GM12878 (cell line): ENCODE measurements around the gene KIAA1671. TPM values are rescaled to one million over a fixed set of nuclear protein-coding genes. Genes with fewer than 3 reads are reported as not detected.

Experiments used
- ATAC-seq: fragments of 200-7000 bp; cut with Tn5 transposase; 3 replicates; pipeline ENCODE4 v1.9.1; 2020; ENCODE audit warnings: mild to moderate bottlenecking, moderate library complexity
- BruUV-seq: library from RNA; stranded (reverse); fragments of 400-500 nt; replicated peaks from 2 replicates; lab custom pipeline; 2021; lab: Mats Ljungman, UMichigan
- CTCF ChIA-PET: fragments of 300-600 bp; sonication (Branson Sonifier 250); formaldehyde crosslinking; extraction: SDS; loops from one replicate; lab custom pipeline; 2021; ENCODE audit warnings: inconsistent platforms; lab: Yijun Ruan, JAX
- POLR2A ChIA-PET: fragments of 350-600 bp; formaldehyde crosslinking; extraction: SDS; loops from one replicate; lab custom pipeline; 2021; ENCODE audit warnings: inconsistent platforms; lab: Charles Lee
- RAD21 ChIA-PET: fragments of 300-600 bp; sonication (Branson Sonifier 250); formaldehyde crosslinking; loops from one replicate; lab custom pipeline; 2023; ENCODE audit warnings: antibody characterized with exemption; ENCODE audit not compliant: unreplicated experiment; lab: Charles Lee
- SMC1A ChIA-PET: fragments of 300-600 bp; sonication (Branson Sonifier 250); formaldehyde crosslinking; loops from one replicate; lab custom pipeline; 2023; ENCODE audit not compliant: unreplicated experiment, uncharacterized antibody; lab: Charles Lee
- DNase-seq: peaks from one replicate; pipeline ENCODE4 v3.0.0-alpha.2; 2011; ENCODE audit warnings: low read depth, low spot score
- FAIRE-seq: peaks from 3 replicates; lab custom pipeline; 2011; peaks lifted over from hg19 to GRCh38; lab: Jason Lieb, UNC
- H2AFZ ChIP-seq: 2 replicates; pipeline ENCODE4 v1.6.0; 2011; ENCODE audit warnings: low read depth, low read length, control low read depth; ENCODE audit not compliant: control insufficient read depth
- H3K27ac ChIP-seq: 2 replicates; pipeline ENCODE4 v1.5.1; 2011; ENCODE audit warnings: control low read depth; ENCODE audit not compliant: control insufficient read depth, insufficient read depth
- H3K27me3 ChIP-seq, 2 experiments: replicated peaks in 1 of 2; 2 replicates each; pipeline versions ENCODE4 v1.6.0 to v1.6.1; 2011; ENCODE audit warnings: low read length in 1 of 2; ENCODE audit not compliant: control insufficient read depth in 2 of 2, insufficient read depth in 2 of 2
- H3K36me3 ChIP-seq, 2 experiments: 2 replicates each; pipeline ENCODE4 v1.5.1; 2011; ENCODE audit warnings: low read length in 1 of 2; ENCODE audit not compliant: control insufficient read depth in 2 of 2, insufficient read depth in 2 of 2
- H3K4me1 ChIP-seq: 2 replicates; pipeline ENCODE4 v1.6.1; 2011; ENCODE audit warnings: mild to moderate bottlenecking, low read length, moderate library complexity, mixed read lengths; ENCODE audit not compliant: control insufficient read depth, insufficient read depth
- H3K4me2 ChIP-seq: 2 replicates; pipeline ENCODE4 v1.6.0; 2011; ENCODE audit warnings: control low read depth; ENCODE audit not compliant: control insufficient read depth, insufficient read depth
- H3K4me3 ChIP-seq: fragments of 200-600 bp; sonication (generic); 2 replicates; pipeline ENCODE4 v1.5.1; 2016
- H3K79me2 ChIP-seq: 2 replicates; pipeline ENCODE4 v1.6.0; 2011; ENCODE audit warnings: low read length; ENCODE audit not compliant: control insufficient read depth, insufficient read depth
- H3K9ac ChIP-seq: 2 replicates; pipeline ENCODE4 v1.8.0; 2011; ENCODE audit warnings: low read length, control low read depth, mixed read lengths; ENCODE audit not compliant: control insufficient read depth, insufficient read depth
- H3K9me3 ChIP-seq: replicated peaks from 3 replicates; pipeline ENCODE4 v1.5.1; 2011; ENCODE audit warnings: mild to moderate bottlenecking, low read length; ENCODE audit not compliant: control insufficient read depth, insufficient read depth
- H4K20me1 ChIP-seq: 2 replicates; pipeline ENCODE4 v1.6.0; 2011; ENCODE audit not compliant: control insufficient read depth, insufficient read depth
- ESRRA ChIP-seq: IDR thresholded peaks from 2 replicates; pipeline ENCODE4 v1.6.1; 2012; ENCODE audit warnings: mild to moderate bottlenecking, low read length, improper control_type of control experiment
- IRF3 ChIP-seq: fragments of 450-650 bp; IDR thresholded peaks from 2 replicates; pipeline ENCODE4 v1.6.1; 2014; ENCODE audit warnings: mild to moderate bottlenecking
- LARP7 ChIP-seq: fragments of 450-650 bp; IDR thresholded peaks from 2 replicates; pipeline ENCODE4 v1.6.1; 2017; ENCODE audit warnings: mild to moderate bottlenecking
- RFX5 ChIP-seq: IDR thresholded peaks from 2 replicates; pipeline ENCODE4 v1.6.1; 2011; ENCODE audit warnings: low read depth, low read length, improper control_type of control experiment
- SMAD1 ChIP-seq: fragments of 450-650 bp; IDR thresholded peaks from 2 replicates; pipeline ENCODE4 v1.6.1; 2018; ENCODE audit warnings: mild to moderate bottlenecking, low read depth; ENCODE audit not compliant: partially characterized antibody
- WGBS: methylation state at CpG from one replicate; pipeline ENCODE4 v1.1.6; 2016; ENCODE audit warnings: low lambda C conversion rate; ENCODE audit not compliant: insufficient replicate concordance, insufficient coverage; ENCODE audit errors: missing lambda C conversion rate; 5-methylcytosine and 5-hydroxymethylcytosine counted together
- in situ Hi-C: fragments of 300-500 bp; cut with MboI; formaldehyde crosslinking; loops from 9 replicates; pipeline ENCODE4 v1.14.3; 2018; ENCODE audit warnings: mixed read lengths
- intact Hi-C: fragments of 100-400 bp; cut with micrococcal nuclease; formaldehyde crosslinking; loops from one replicate; pipeline ENCODE4 v1.14.2; 2022; ENCODE audit not compliant: unreplicated experiment
- polyA plus RNA-seq, 11 experiments: library from polyadenylated mRNA; depleted of rRNA in 4 of 11; unstranded in 6 of 11; stranded (reverse) in 5 of 11; fragments of >200 nt; fragmentation: Nextera tagmentation in 4 of 11; fragmentation: Illumina TruSeq in 1 of 11; extraction: Ambion mirVana in 4 of 11; extraction: Trizol in 1 of 11; gene quantifications; 1 replicate in 1 of 11; 2 replicates in 10 of 11; pipeline versions ENCODE4 v1.2.1 to v1.2.3, GENCODE V29; 2011 to 2016; ENCODE audit warnings: inconsistent platforms in 2 of 11, missing spikeins in 2 of 11, low read depth in 1 of 11
- total RNA-seq, 4 experiments: library from RNA; depleted of rRNA in 3 of 4; stranded (reverse); fragments of >200 nt in 3 of 4; fragmentation: Illumina TruSeq in 1 of 4; extraction: Trizol in 1 of 4; gene quantifications; 2 replicates each; pipeline versions ENCODE4 v1.2.1 to v1.2.3, GENCODE V29; 2013 to 2021
- TF ChIP-seq, protein P1 (sequence below): IDR thresholded peaks from 2 replicates; pipeline ENCODE4 v1.6.1; 2011; ENCODE audit warnings: borderline replicate concordance, low read depth, mild to moderate bottlenecking, moderate library complexity, low read length; ENCODE audit not compliant: insufficient read depth, poor library complexity, severe bottlenecking

KIAA1671 gene
- total and polyA plus RNA-seq, 10 of the 15 experiments (the other 5 are each of a cell fraction or from before 2014, with no cell fraction given) = 0.05 to 2.7 (median 0.33) TPM

GRCh38 chr22:24992946-24993345, 40.4 kb downstream of the KIAA1671 start (continued):
- TF ChIP-seq, protein P1, sequence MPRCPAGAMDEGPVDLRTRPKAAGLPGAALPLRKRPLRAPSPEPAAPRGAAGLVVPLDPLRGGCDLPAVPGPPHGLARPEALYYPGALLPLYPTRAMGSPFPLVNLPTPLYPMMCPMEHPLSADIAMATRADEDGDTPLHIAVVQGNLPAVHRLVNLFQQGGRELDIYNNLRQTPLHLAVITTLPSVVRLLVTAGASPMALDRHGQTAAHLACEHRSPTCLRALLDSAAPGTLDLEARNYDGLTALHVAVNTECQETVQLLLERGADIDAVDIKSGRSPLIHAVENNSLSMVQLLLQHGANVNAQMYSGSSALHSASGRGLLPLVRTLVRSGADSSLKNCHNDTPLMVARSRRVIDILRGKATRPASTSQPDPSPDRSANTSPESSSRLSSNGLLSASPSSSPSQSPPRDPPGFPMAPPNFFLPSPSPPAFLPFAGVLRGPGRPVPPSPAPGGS = no peak

DNA sequence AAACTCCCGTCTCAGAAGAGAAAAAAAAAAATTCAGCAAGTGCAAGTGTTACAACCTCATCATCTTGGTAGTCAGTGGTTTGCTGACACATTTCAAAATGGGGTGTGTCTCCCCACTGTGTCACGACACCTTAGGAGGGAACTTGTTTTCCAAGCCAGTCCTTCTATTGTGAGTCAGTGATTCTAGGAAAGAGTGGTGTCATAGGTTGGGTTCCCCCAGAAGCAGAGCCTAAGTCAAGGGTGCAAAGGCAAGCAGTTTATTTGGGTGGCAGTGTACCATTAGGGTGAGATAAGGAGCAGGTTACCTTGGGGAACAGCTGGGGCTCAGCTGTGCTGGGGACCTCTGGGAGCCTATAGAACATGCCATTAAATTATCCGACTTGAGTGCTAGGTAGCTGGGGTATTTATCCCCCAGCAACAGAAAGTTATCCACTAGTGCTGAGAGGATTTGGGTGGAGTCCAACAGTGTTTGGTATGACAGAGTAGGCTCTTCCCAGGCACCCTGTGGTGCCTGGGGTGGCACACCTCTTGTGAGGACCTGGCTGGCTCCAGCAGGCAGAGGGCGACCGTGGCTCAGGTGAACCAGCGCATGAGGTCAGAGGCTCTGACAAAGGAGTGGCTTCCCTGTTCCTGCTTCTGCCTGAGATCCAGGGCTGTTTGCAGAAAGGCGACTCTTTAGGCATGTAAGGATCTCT, 41.7 kb downstream of the KIAA1671 start:
- no peak overlapping the region for H3K4me2 ChIP-seq
- H3K4me1 ChIP-seq = no peaks in the 10 kb centered on the region
- no TSS peak for BruUV-seq
- no peak overlapping the region for H3K9ac ChIP-seq
- H3K4me3 ChIP-seq = no peak overlapping the region
- ChIA-PET POLR2A (no interaction called here), RAD21 (no interaction called here), CTCF (no interaction called here), SMC1A (no interaction called here)
- H3K79me2 ChIP-seq = no peaks in the 10 kb centered on the region
- intact Hi-C loops (no loop called here), in situ Hi-C loops (no loop called here)
- no peak overlapping the region for H2AFZ ChIP-seq
- H4K20me1 ChIP-seq = no peaks in the 10 kb centered on the region
- TF ChIP-seq RFX5 (no peak), IRF3 (no peak), SMAD1 (no peak), ESRRA (no peak), LARP7 (no peak)
- DNase-seq = no peak
- ATAC-seq = no peak
- no peak for FAIRE-seq
- WGBS = 29% methylated on average over 7 of the region's 7 CpGs
- no peaks in the 10 kb centered on the region for H3K27me3 ChIP-seq
- H3K27ac ChIP-seq = no peak overlapping the region
- H3K36me3 ChIP-seq = no peaks in the 10 kb centered on the region
- no peaks in the 10 kb centered on the region for H3K9me3 ChIP-seq
